Ammon's horn (tissue), 1 donor: Measurements from ENCODE around the gene PIP5KL1.

Source experiments
- DNase-seq: peaks from one replicate; pipeline ENCODE4 v3.0.0-alpha.2; 2016; ENCODE audit warnings: low spot score

Gene PIP5KL1

GRCh38 chr9:127870887-127871286, 59.7 kb downstream of the PIP5KL1 start:
- DNase-seq: no peak
